ENCODE results near the gene WASL. TPM values are rescaled to one million over a fixed set of nuclear protein-coding genes. Genes with fewer than 3 reads are reported as not detected.

WASL gene
- total RNA-seq, 6 experiments from 2014 or later: 22.7 to 27.6 (median 26.5) TPM

DNA sequence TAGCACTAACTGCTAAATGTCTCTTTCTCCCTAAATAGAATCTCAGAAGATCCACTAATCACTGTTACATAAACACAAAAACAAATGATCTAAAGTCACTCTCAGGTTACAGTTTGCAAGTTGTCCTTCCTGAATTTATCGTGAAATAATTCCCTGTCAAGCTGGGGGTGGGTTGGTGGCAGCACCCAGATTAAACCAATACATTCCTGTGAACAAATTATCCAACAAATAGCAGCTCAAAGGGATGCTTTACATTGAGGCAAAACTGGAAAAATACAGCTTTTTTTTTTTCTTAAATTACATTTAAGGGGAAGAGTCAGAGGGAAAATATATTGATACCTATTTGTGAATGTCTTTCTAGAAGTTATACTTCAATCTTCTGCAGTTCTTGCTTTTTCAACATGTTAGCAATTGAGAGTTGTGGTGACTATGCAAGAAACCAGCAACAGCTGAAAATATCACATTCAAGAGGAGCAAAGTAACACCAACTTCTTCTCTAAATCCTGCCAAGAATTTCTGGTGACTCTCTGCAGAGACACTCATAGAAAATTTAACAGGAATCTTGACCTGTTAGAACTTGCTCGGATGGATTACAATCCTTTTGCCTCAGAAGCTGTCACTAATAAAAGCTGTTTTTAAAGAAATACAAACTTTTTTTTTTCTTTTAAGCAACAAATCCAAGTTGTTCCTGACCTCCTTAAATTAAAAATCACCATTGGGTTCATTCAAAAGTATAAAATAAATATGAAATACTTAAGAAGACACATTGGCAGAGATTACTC is 74.2 kb downstream of the WASL start:
- Mint-ChIP-seq H3K27ac (no peak overlapping the region), H3K9me3 (no peaks in the 10 kb centered on the region)
- TF ChIP-seq, protein P1, sequence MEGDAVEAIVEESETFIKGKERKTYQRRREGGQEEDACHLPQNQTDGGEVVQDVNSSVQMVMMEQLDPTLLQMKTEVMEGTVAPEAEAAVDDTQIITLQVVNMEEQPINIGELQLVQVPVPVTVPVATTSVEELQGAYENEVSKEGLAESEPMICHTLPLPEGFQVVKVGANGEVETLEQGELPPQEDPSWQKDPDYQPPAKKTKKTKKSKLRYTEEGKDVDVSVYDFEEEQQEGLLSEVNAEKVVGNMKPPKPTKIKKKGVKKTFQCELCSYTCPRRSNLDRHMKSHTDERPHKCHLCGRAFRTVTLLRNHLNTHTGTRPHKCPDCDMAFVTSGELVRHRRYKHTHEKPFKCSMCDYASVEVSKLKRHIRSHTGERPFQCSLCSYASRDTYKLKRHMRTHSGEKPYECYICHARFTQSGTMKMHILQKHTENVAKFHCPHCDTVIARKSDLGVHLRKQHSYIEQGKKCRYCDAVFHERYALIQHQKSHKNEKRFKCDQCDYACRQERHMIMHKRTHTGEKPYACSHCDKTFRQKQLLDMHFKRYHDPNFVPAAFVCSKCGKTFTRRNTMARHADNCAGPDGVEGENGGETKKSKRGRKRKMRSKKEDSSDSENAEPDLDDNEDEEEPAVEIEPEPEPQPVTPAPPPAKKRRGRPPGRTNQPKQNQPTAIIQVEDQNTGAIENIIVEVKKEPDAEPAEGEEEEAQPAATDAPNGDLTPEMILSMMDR (IDR thresholded peaks at IDR 0.05): no peak

DNA sequence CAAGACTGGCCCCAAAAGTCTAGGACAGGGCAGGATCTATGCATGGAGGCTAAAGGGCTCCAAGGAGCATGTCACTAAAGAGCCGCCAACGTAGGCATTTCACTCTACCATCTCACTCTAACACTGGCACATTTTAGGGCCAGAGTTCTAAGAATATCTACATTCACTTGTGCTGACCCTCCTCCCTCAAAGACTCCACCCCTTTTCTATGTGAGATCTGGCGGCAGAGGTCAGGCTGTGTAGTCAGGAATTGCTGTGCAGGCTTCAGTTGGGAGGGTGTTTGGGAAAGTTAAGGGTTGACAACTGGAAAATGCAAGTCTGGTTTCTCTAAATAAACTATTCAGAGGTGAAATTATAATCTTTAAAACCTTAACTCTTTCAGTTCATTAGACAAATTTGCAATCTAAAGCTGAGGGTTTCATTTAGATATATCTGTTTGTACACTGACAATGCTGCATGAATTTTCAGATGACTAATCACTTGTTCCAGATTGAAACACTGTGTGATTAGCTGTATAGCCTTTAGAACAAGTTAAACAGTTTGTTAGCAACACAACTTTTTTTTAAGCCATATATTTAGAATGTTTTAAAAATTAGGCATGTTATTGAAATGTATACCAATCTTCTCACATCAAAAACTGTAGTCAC is 74.9 kb downstream of the WASL start:
- Mint-ChIP-seq H3K4me1 (ENCODE audit: low read depth) (peaks cover 19% of the 10 kb centered on the region), H3K27me3 (ENCODE audit: insufficient read depth) (peaks cover 1% of the 10 kb centered on the region), H3K9me3 (no peaks in the 10 kb centered on the region), H3K4me3 (no peak overlapping the region), H3K27ac (no peak overlapping the region), H3K36me3 (ENCODE audit: low read depth) (no peaks in the 10 kb centered on the region)
- no peak for DNase-seq
- TF ChIP-seq, protein P1 (IDR thresholded peaks at IDR 0.05): no peak

More for the DNA sequence above, 74.2 kb downstream of the WASL start:
- H3K36me3 Mint-ChIP-seq (ENCODE audit: low read depth): no peaks in the 10 kb centered on the region
- no peaks in the 10 kb centered on the region; the same call in none of the 2 replicates for H3K27me3 Mint-ChIP-seq (ENCODE audit: insufficient read depth)
- no peak overlapping the region for H3K4me3 Mint-ChIP-seq
- DNase-seq: peak; percentile 20
- H3K4me1 Mint-ChIP-seq (ENCODE audit: low read depth): peaks cover 19% of the 10 kb centered on the region

DNA sequence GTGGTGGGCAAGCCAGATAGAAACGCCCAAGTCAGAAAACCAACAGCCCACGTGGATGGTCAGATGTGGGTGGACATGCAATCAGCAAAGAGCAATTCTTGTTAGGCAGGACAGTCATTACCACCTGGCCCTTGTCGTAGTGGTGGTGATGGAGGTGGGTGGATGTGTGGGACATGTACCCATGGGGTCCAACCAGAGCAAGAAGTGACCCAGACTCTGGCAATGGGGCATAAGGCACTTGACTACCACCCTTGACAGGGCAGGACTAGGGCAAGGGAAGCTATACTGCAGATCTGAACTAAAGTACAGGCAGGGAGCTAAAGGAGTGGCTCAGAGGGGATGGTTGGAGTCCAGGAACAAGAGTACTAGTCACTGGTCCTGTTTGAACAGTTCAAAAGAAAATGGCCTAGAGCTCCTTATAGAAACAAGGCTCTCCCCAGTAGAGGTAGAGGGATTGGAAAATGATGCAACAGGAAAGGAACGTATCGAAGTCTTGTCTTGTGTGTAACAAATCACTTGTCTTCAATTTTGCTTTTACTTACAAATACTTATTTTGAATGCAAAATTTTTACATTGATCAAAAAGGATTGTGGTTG is 75.6 kb downstream of the WASL start:
- TF ChIP-seq, protein P1 (IDR thresholded peaks at IDR 0.05): no peak
- Mint-ChIP-seq H3K27me3 (ENCODE audit: insufficient read depth) (peaks cover 1% of the 10 kb centered on the region), H3K36me3 (ENCODE audit: low read depth) (no peaks in the 10 kb centered on the region), H3K4me1 (ENCODE audit: low read depth) (peaks cover 19% of the 10 kb centered on the region), H3K27ac (no peak overlapping the region), H3K9me3 (no peaks in the 10 kb centered on the region), H3K4me3 (no peak overlapping the region)
- DNase-seq: no peak

DNA sequence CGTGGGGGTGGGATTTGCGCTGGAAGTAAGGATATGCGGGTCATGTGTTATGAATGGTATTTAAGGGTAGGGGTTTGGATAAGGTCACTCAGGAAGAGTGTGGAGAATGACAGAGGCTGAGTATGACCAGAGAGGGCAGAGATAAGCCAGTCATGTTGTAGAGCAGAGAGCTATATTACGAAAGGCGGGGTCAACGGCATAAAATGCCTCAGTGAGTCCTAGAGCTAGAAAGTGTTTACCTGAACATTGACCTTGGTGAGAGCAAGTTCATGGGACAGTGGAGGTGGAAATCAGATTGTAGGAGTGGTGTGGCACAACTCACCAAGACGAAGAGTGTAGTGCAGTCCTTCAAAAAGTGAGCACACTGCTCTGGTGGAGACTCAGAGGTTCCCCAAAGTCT is 79.3 kb downstream of the WASL start:
- Mint-ChIP-seq H3K27ac (no peak overlapping the region), H3K4me3 (no peak overlapping the region), H3K36me3 (ENCODE audit: low read depth) (no peaks in the 10 kb centered on the region), H3K27me3 (ENCODE audit: insufficient read depth) (peaks cover 7% of the 10 kb centered on the region), H3K9me3 (no peaks in the 10 kb centered on the region), H3K4me1 (ENCODE audit: low read depth) (peaks cover 6% of the 10 kb centered on the region)
- TF ChIP-seq, protein P1 (IDR thresholded peaks at IDR 0.05): no peak
- no peak for DNase-seq

DNA sequence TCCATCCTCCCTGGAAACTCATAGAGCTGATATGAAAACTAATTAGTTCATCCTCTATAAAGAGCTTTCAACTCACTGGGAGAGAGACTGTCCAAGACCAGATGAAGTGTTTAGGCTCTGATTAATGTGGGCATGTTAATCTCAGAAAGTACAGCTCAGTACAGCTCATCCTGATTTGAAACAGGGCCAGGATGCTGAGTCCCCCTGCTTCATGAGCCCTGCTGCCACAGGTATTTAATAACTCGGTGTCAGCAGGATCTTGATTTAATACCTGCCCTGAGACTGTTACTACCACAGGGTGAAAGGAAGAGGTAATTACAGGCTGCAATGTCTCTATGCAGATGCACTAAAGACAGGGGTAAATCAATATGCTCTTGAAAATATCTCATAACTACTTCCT is 82.3 kb downstream of the WASL start:
- H3K9me3 Mint-ChIP-seq: no peaks in the 10 kb centered on the region
- no peaks in the 10 kb centered on the region for H3K4me1 Mint-ChIP-seq (ENCODE audit: low read depth)
- DNase-seq: no peak
- H3K4me3 Mint-ChIP-seq: no peak overlapping the region
- TF ChIP-seq, protein P1 (IDR thresholded peaks at IDR 0.05): no peak
- H3K27me3 Mint-ChIP-seq (ENCODE audit: insufficient read depth): peaks cover 19% of the 10 kb centered on the region
- H3K36me3 Mint-ChIP-seq (ENCODE audit: low read depth): no peaks in the 10 kb centered on the region
- H3K27ac Mint-ChIP-seq: no peak overlapping the region

All from HFFc6 (cell line).